HCT116 (cell line): Measurements from ENCODE around the gene ANXA3. TPM values are rescaled to one million over a fixed set of nuclear protein-coding genes. Genes with fewer than 3 reads are reported as not detected.

Source experiments
- ATAC-seq: fragments of 200-7000 bp; cut with Tn5 transposase; 2 replicates; pipeline ENCODE4 v1.9.1; 2020; ENCODE audit warnings: mild to moderate bottlenecking, moderate library complexity
- BruUV-seq: library from RNA; stranded (reverse); fragments of 400-500 nt; replicated peaks from 2 replicates; lab custom pipeline; 2021; lab: Mats Ljungman, UMichigan
- CTCF ChIA-PET: fragments of 300-600 bp; sonication (Branson Sonifier 250); formaldehyde crosslinking; loops from one replicate; lab custom pipeline; 2021; ENCODE audit warnings: antibody characterized with exemption; lab: Charles Lee
- POLR2A ChIA-PET: fragments of 300-600, 350-600 bp; sonication (Branson Sonifier 250); formaldehyde crosslinking; loops from one replicate; lab custom pipeline; 2021; ENCODE audit warnings: antibody characterized with exemption; lab: Charles Lee
- RAD21 ChIA-PET, 2 experiments: fragments of 300-600 bp; sonication (Branson Sonifier 250); formaldehyde crosslinking; loops; one replicate each; lab custom pipeline; 2023; ENCODE audit warnings: low total read pairs in 2 of 2; ENCODE audit not compliant: uncharacterized antibody in 2 of 2, unreplicated experiment in 2 of 2, low non-redundant PET in 1 of 2; lab: Charles Lee
- DNase-seq: peaks from one replicate; pipeline ENCODE4 v3.0.0-alpha.2; 2010; ENCODE audit warnings: low read depth, low spot score
- H2AFZ ChIP-seq: fragments of 200-600 bp; shearing (Covaris generic), sonication (generic); 2 replicates; pipeline ENCODE4 v1.6.1; 2017; ENCODE audit warnings: low read depth, mixed run types, mixed read lengths, antibody characterized with exemption, low read length; ENCODE audit not compliant: poor library complexity, severe bottlenecking
- H3K27ac ChIP-seq: 2 replicates; pipeline ENCODE4 v1.5.1; 2012; ENCODE audit warnings: low read depth, low read length
- H3K27me3 ChIP-seq: fragments of 200-600 bp; sonication (generic); 2 replicates; pipeline ENCODE4 v1.6.1; 2016; ENCODE audit warnings: mixed run types, low read length, mixed read lengths; ENCODE audit not compliant: insufficient read depth
- H3K36me3 ChIP-seq, 2 experiments: fragments of 200-500 bp in 1 of 2; fragments of 200-600 bp in 1 of 2; sonication (Bioruptor generic) in 1 of 2; sonication (generic) in 1 of 2; 2 replicates each; pipeline versions ENCODE4 v1.5.1 to v1.6.1; 2014 to 2016; ENCODE audit warnings: low read length in 2 of 2, inconsistent platforms in 1 of 2, mixed read lengths in 1 of 2, mixed run types in 1 of 2; ENCODE audit not compliant: insufficient read depth in 2 of 2, control insufficient read depth in 1 of 2
- H3K4me1 ChIP-seq, 2 experiments: fragments of 200-600 bp in 1 of 2; sonication (generic) in 1 of 2; 2 replicates each; pipeline versions ENCODE4 v1.5.1 to v1.6.1; 2012 to 2017; ENCODE audit warnings: low read length in 2 of 2, inconsistent platforms in 1 of 2, mild to moderate bottlenecking in 1 of 2, mixed read lengths in 1 of 2, mixed run types in 1 of 2, moderate library complexity in 1 of 2; ENCODE audit not compliant: insufficient read depth in 2 of 2, control insufficient read depth in 1 of 2
- H3K4me2 ChIP-seq: fragments of 200-600 bp; sonication (generic); 2 replicates; pipeline ENCODE4 v1.6.1; 2017; ENCODE audit warnings: mixed run types, low read length, mixed read lengths
- H3K4me3 ChIP-seq, 2 experiments: fragments of 200-600 bp in 1 of 2; sonication (generic) in 1 of 2; replicated peaks in 1 of 2; 2 replicates each; pipeline ENCODE4 v1.5.1; 2011 to 2016; ENCODE audit warnings: low read length in 2 of 2, control low read depth in 1 of 2, low read depth in 1 of 2, mild to moderate bottlenecking in 1 of 2, mixed read lengths in 1 of 2, mixed run types in 1 of 2
- H3K79me2 ChIP-seq: fragments of 200-600 bp; sonication (generic); 2 replicates; pipeline ENCODE4 v1.6.1; 2017; ENCODE audit warnings: mild to moderate bottlenecking, mixed run types, low read length, moderate library complexity, mixed read lengths; ENCODE audit not compliant: insufficient read depth
- H3K9ac ChIP-seq: fragments of 200-600 bp; sonication (generic); 2 replicates; pipeline ENCODE4 v1.6.1; 2016; ENCODE audit warnings: low read length, mixed read lengths
- H3K9me2 ChIP-seq: fragments of 200-600 bp; sonication (generic), shearing (Covaris generic); 2 replicates; pipeline ENCODE4 v1.6.1; 2017; ENCODE audit warnings: mixed run types, mild to moderate bottlenecking, moderate library complexity; ENCODE audit not compliant: insufficient read depth
- H3K9me3 ChIP-seq, 2 experiments: fragments of 200-500 bp in 1 of 2; fragments of 200-600 bp in 1 of 2; sonication (Bioruptor generic) in 1 of 2; sonication (generic) in 1 of 2; 2 replicates each; pipeline ENCODE4 v1.6.1; 2014 to 2017; ENCODE audit warnings: low read length in 2 of 2, mixed read lengths in 2 of 2, inconsistent platforms in 1 of 2, low read depth in 1 of 2, mild to moderate bottlenecking in 1 of 2, mixed run types in 1 of 2, moderate library complexity in 1 of 2; ENCODE audit not compliant: control insufficient read depth in 1 of 2, insufficient read depth in 1 of 2
- H4K20me1 ChIP-seq: fragments of 200-600 bp; sonication (generic), shearing (Covaris generic); 2 replicates; pipeline ENCODE4 v1.6.1; 2017; ENCODE audit warnings: mixed run types, mild to moderate bottlenecking, moderate library complexity; ENCODE audit not compliant: insufficient read depth
- CEBPB ChIP-seq: IDR thresholded peaks from 2 replicates; pipeline ENCODE4 v1.6.1; 2012; ENCODE audit warnings: low read depth
- EZH2phosphoT487 ChIP-seq: fragments of 200-600 bp; IDR thresholded peaks from 2 replicates; pipeline ENCODE4 v1.6.1; 2018; ENCODE audit warnings: antibody characterized with exemption, borderline replicate concordance
- REST ChIP-seq: IDR thresholded peaks from 2 replicates; pipeline ENCODE4 v1.6.1; 2012; ENCODE audit warnings: low read depth
- ZBTB33 ChIP-seq: IDR thresholded peaks from 2 replicates; pipeline ENCODE4 v1.6.1; 2011; ENCODE audit warnings: mild to moderate bottlenecking, low read length, moderate library complexity; ENCODE audit not compliant: insufficient replicate concordance; ENCODE audit errors: extremely low read depth
- intact Hi-C: fragments of 100-400 bp; cut with micrococcal nuclease; formaldehyde crosslinking; loops from 2 replicates; pipeline ENCODE4 v1.10.0; 2022
- total RNA-seq: library from RNA; stranded (reverse); gene quantifications from one replicate; pipeline ENCODE4 v1.2.1, GENCODE V29; 2021; ENCODE audit not compliant: unreplicated experiment

The ANXA3 gene
- total RNA-seq, 1 experiment from 2014 or later = 158 TPM

- no peak for TF ChIP-seq REST
Observed at GRCh38 chr4:78599147-78599546, 47.6 kb downstream of the ANXA3 start (continued).

- DNase-seq (no peak), ATAC-seq (no peak)
- no peaks in the 10 kb centered on the region for H3K4me1 ChIP-seq
- ChIA-PET RAD21 (no interaction called here), POLR2A (no interaction called here), CTCF (no interaction called here)
- H2AFZ ChIP-seq = no peak overlapping the region
- TF ChIP-seq EZH2phosphoT487 (no peak), CEBPB (no peak), ZBTB33 (no peak)
- BruUV-seq = no TSS peak
- no peak overlapping the region for H3K4me3 ChIP-seq
- H3K27me3 ChIP-seq = no peaks in the 10 kb centered on the region
- H3K36me3 ChIP-seq = peaks cover 6 to 76% of the 10 kb centered on the region in 2 experiments; a peak in 3 of 4 replicates
- H3K9me2 ChIP-seq = no peaks in the 10 kb centered on the region
- no peak overlapping the region for H3K9ac ChIP-seq
- intact Hi-C loops = no loop called here
- no peak overlapping the region for H3K4me2 ChIP-seq
- H3K27ac ChIP-seq = no peak overlapping the region
- no peaks in the 10 kb centered on the region; the same call in 1 of the 2 replicates for H4K20me1 ChIP-seq
- no peaks in the 10 kb centered on the region for H3K79me2 ChIP-seq
- no peaks in the 10 kb centered on the region for H3K9me3 ChIP-seq
Observed at GRCh38 chr4:78599931-78600375, 48.4 kb downstream of the ANXA3 start.
